ENCODE measurements around the gene MON2. TPM values are rescaled to one million over a fixed set of nuclear protein-coding genes. Genes with fewer than 3 reads are reported as not detected.

The MON2 gene
- total and polyA plus RNA-seq, 2 of the 8 experiments (the other 6 are each of a cell fraction or from before 2014, with no cell fraction given) = 3.8 to 21.8 TPM

- H2BK120ac ChIP-seq (replicated peaks; ENCODE audit: low read depth, low read length) = peak overlapping the region; percentile 30
- peak overlapping the region; percentile 100 for H4K8ac ChIP-seq (ENCODE audit: extremely low read depth, insufficient read depth, low read length)
- H3K14ac ChIP-seq (ENCODE audit: insufficient read length) = peak overlapping the region; percentile 35
- no peak overlapping the region for H2BK20ac ChIP-seq (ENCODE audit: low read length)
- no peaks in the 10 kb centered on the region for H3K79me1 ChIP-seq (ENCODE audit: low read depth, low read length)
- peak overlapping the region; percentile 92 for H2BK12ac ChIP-seq (ENCODE audit: low read depth, low read length)
- no peaks in the 10 kb centered on the region for H3K36me3 ChIP-seq (ENCODE audit: control insufficient read depth in 2 of 4, insufficient read depth in 4 of 4, low read length in 3 of 4)
- peak overlapping the region; percentile 85 for H3K4ac ChIP-seq (replicated peaks; ENCODE audit: insufficient read length, low read depth, low read length)
- 3% methylated on average over 65 of the region's 66 CpGs; no CpG with 5 or more reads in 1 of the 2 experiments for WGBS, 2 experiments (ENCODE audit: extremely low coverage in 1 of 2, insufficient coverage in 1 of 2, insufficient read length in 1 of 2, insufficient replicate concordance in 2 of 2, low coverage in 1 of 2, low lambda C conversion rate in 2 of 2, missing lambda C conversion rate in 1 of 2)
- CTCF ChIA-PET (ENCODE audit: partially characterized antibody) = interaction anchor here (0.8 to 2.9 kb wide), 16 partner anchors 8 to 211 kb away, joined by 3 to 17 read pairs (median 3); no protein-coding TSS in a partner anchor
- H3K4me2 ChIP-seq (ENCODE audit: insufficient read depth in 1 of 2, low read depth in 2 of 2, low read length in 2 of 2) = peak overlapping the region; percentile 66 to 80
- H3K18ac ChIP-seq (ENCODE audit: extremely low read depth, low read length) = peak overlapping the region; percentile 96
- no peaks in the 10 kb centered on the region for H3K9me3 ChIP-seq (ENCODE audit: insufficient read depth in 2 of 2, low read depth in 1 of 2, low read length in 1 of 2)
- peaks cover 0 to 6% (median 4%) of the 10 kb centered on the region in 4 experiments; a peak in 5 of 7 replicates for H3K4me1 ChIP-seq (replicated peaks in 1 of 4; ENCODE audit: control insufficient read depth in 3 of 4, insufficient read depth in 4 of 4, low read length in 3 of 4)
- peaks cover 4 to 6% of the 10 kb centered on the region in 2 experiments for H4K20me1 ChIP-seq (replicated peaks in 1 of 2; ENCODE audit: control insufficient read depth in 1 of 2, insufficient read depth in 2 of 2, low read length in 2 of 2)
- H2AFZ ChIP-seq (ENCODE audit: low read length) = peak overlapping the region; percentile 89; the same call in 1 of the 2 replicates
- H3K56ac ChIP-seq (replicated peaks; ENCODE audit: insufficient read length, low read depth, low read length) = peak overlapping the region; percentile 97
- H2BK15ac ChIP-seq (ENCODE audit: low read length) = peak overlapping the region; percentile 84; the same call in 1 of the 2 replicates
- H3K79me2 ChIP-seq (ENCODE audit: control insufficient read depth in 1 of 2, insufficient read depth in 2 of 2, low read length in 2 of 2) = peaks cover 0 to 37% of the 10 kb centered on the region in 2 experiments; a peak in 3 of 4 replicates
- FAIRE-seq (no peak), DNase-seq (ENCODE audit: low read depth in 1 of 2, low spot score in 2 of 2) (peak; percentile 79 to 93)
- H3K9ac ChIP-seq (replicated peaks in 1 of 4; ENCODE audit: extremely low read depth in 1 of 4, low read depth in 3 of 4, low read length in 3 of 4) = peak overlapping the region; percentile 75 to 97 (median 92)
- H3K23ac ChIP-seq (ENCODE audit: insufficient read length) = no peak overlapping the region
- H3K23me2 ChIP-seq (ENCODE audit: low read depth, low read length) = no peaks in the 10 kb centered on the region
- H3K4me3 ChIP-seq (ENCODE audit: extremely low read depth in 1 of 4, insufficient read depth in 2 of 4, low read depth in 3 of 4, low read length in 4 of 4) = peak overlapping the region; percentile 72 to 79 (median 73)
- H3K27ac ChIP-seq (ENCODE audit: low read depth, low read length) = peak overlapping the region; percentile 99
- POLR2A ChIA-PET (ENCODE audit: partially characterized antibody) = interaction anchor here (0.5 to 3.5 kb wide), 32 partner anchors 9 to 393 kb away, joined by 3 to 27 read pairs (median 4); no protein-coding TSS in a partner anchor
- H4K91ac ChIP-seq (replicated peaks; ENCODE audit: insufficient read length, low read length) = peak overlapping the region; percentile 81
- H2AK5ac ChIP-seq (ENCODE audit: low read depth, low read length) = no peak overlapping the region
- H3K27me3 ChIP-seq (replicated peaks in 1 of 4; ENCODE audit: control insufficient read depth in 3 of 4, extremely low read depth in 1 of 4, insufficient read depth in 3 of 4, low read length in 3 of 4) = no peaks in the 10 kb centered on the region
- H4K5ac ChIP-seq (ENCODE audit: insufficient read length, low read depth, low read length) = peak overlapping the region; percentile 99
- H2BK5ac ChIP-seq (ENCODE audit: low read depth, low read length) = peak overlapping the region; percentile 96
- TF ChIP-seq MAFK (IDR thresholded peaks at IDR 0.05; ENCODE audit: low read depth, low read length) = no peak
- TF ChIP-seq YY1 (IDR thresholded peaks at IDR 0.05; ENCODE audit: low read depth, low read length) = peak; percentile 96
- no peak for TF ChIP-seq CBX8 (IDR thresholded peaks at IDR 0.05; ENCODE audit: borderline replicate concordance, low read depth, low read length)
- TF ChIP-seq CBX5 (IDR thresholded peaks at IDR 0.05; ENCODE audit: low read depth, low read length) = no peak
- no peak for TF ChIP-seq RNF2 (IDR thresholded peaks at IDR 0.05; ENCODE audit: borderline replicate concordance, low read depth, low read length, missing control alignments, poor library complexity, severe bottlenecking)
- no peak for TF ChIP-seq EZH2 (IDR thresholded peaks at IDR 0.05; ENCODE audit: low read depth, low read length, severe bottlenecking)
- TF ChIP-seq TBP (IDR thresholded peaks at IDR 0.05; ENCODE audit: low read depth, low read length) = peak; percentile 85
- TF ChIP-seq TEAD4 (IDR thresholded peaks at IDR 0.05; ENCODE audit: low read depth, low read length) = peak; percentile 76
- TF ChIP-seq SP4 (IDR thresholded peaks at IDR 0.05; ENCODE audit: low read length) = peak; percentile 82; the same call in 1 of the 2 replicates
- no peak; the same call in none of the 2 replicates for TF ChIP-seq GTF2F1 (IDR thresholded peaks at IDR 0.05; ENCODE audit: borderline replicate concordance, low read depth, low read length)
Observed at GRCh38 chr12:62602255-62603060, 135.8 kb downstream of the MON2 start.
